Iris pigment epithelial cell (primary cell): ENCODE measurements around the gene ALDH9A1.
"Not testable (repeated sequence)": the region's sequence is repeated elsewhere in the genome, so short reads cannot be mapped to it uniquely, and the experiment has no call there.

ENCODE experiments used
- DNase-seq: peaks from one replicate; pipeline ENCODE4 v3.0.0-alpha.2; 2011; ENCODE audit warnings: low read depth

Gene ALDH9A1

GRCh38 chr1:165645654-165646366, 52.6 kb downstream of the ALDH9A1 start:
- no peak for DNase-seq

- DNase-seq: no peak
These were observed 54.2 kb downstream of the ALDH9A1 start for GRCh38 chr1:165644064-165644735.

GRCh38 chr1:165641231-165641987, 57.0 kb downstream of the ALDH9A1 start:
- DNase-seq: no peak

- no peak for DNase-seq
These were observed 58.3 kb downstream of the ALDH9A1 start for GRCh38 chr1:165639821-165640623.

- DNase-seq: not testable (repeated sequence)
These were observed 60.2 kb downstream of the ALDH9A1 start for GRCh38 chr1:165638211-165638610.

- DNase-seq: peak; percentile 75
These were observed 60.9 kb downstream of the ALDH9A1 start for GRCh38 chr1:165637427-165637826.

- no peak for DNase-seq
These were observed 62.5 kb downstream of the ALDH9A1 start for GRCh38 chr1:165635823-165636222.

GRCh38 chr1:165635329-165635728, 63.0 kb downstream of the ALDH9A1 start:
- peak; percentile 38 for DNase-seq

GRCh38 chr1:165634154-165634921, 64.0 kb downstream of the ALDH9A1 start:
- DNase-seq: no peak

GRCh38 chr1:165633614-165634013, 64.7 kb downstream of the ALDH9A1 start:
- DNase-seq: no peak

- no peak for DNase-seq
These were observed 65.9 kb downstream of the ALDH9A1 start for GRCh38 chr1:165632491-165632890.

GRCh38 chr1:165632152-165632469, 66.3 kb downstream of the ALDH9A1 start:
- no peak for DNase-seq

GRCh38 chr1:165631342-165632151, 66.8 kb downstream of the ALDH9A1 start:
- DNase-seq: peak; percentile 93

- peak; percentile 96 for DNase-seq
These were observed 67.6 kb downstream of the ALDH9A1 start, which contains the start of gene MGST3 for GRCh38 chr1:165630629-165631341. Gene MGST3, plus strand, starts transcription at chr1:165631234. Its CDS starts 18,614 bp downstream, at chr1:165649848.

- DNase-seq: no peak
These were observed 68.3 kb downstream of the ALDH9A1 start for GRCh38 chr1:165629848-165630628.

- no peak for DNase-seq
These were observed 69.2 kb downstream of the ALDH9A1 start for GRCh38 chr1:165629151-165629550.

GRCh38 chr1:165628147-165628822, 70.1 kb downstream of the ALDH9A1 start:
- no peak for DNase-seq

GRCh38 chr1:165624441-165624840, 73.9 kb downstream of the ALDH9A1 start:
- no peak for DNase-seq
